CD4-positive, alpha-beta T cell treated with Interleukin-6 at 100 ng/mL for 8 hours (primary cell): Measurements from ENCODE around the gene PLAGL2.
"Not testable (repeated sequence)": the region's sequence is repeated elsewhere in the genome, so short reads cannot be mapped to it uniquely, and the experiment has no call there.

ENCODE experiments used
- DNase-seq: peaks from one replicate; pipeline ENCODE4 v3.0.0-alpha.2; 2020; ENCODE audit warnings: mixed read lengths, low spot score

The PLAGL2 gene

GRCh38 chr20:32183947-32184635 lies 23.5 kb downstream of the PLAGL2 start:
- no peak for DNase-seq

GRCh38 chr20:32181606-32182005 lies 25.9 kb downstream of the PLAGL2 start:
- no peak for DNase-seq

GRCh38 chr20:32179934-32180333 lies 27.6 kb downstream of the PLAGL2 start:
- DNase-seq: no peak

GRCh38 chr20:32179515-32179914 lies 28.0 kb downstream of the PLAGL2 start:
- no peak for DNase-seq

GRCh38 chr20:32177696-32178095 lies 29.8 kb downstream of the PLAGL2 start:
- DNase-seq: not testable (repeated sequence)

GRCh38 chr20:32168184-32168910 lies 39.2 kb downstream of the PLAGL2 start:
- DNase-seq: no peak

- DNase-seq: no peak
Observed at GRCh38 chr20:32167552-32167951, 40.0 kb downstream of the PLAGL2 start.

- DNase-seq: no peak
Observed at GRCh38 chr20:32165836-32166545, 41.6 kb downstream of the PLAGL2 start.

GRCh38 chr20:32164984-32165735 lies 42.4 kb downstream of the PLAGL2 start:
- DNase-seq: no peak

GRCh38 chr20:32163951-32164350 lies 43.6 kb downstream of the PLAGL2 start:
- DNase-seq: no peak

GRCh38 chr20:32162351-32162750 lies 45.2 kb downstream of the PLAGL2 start:
- DNase-seq: no peak

GRCh38 chr20:32160341-32160740 lies 47.2 kb downstream of the PLAGL2 start:
- DNase-seq: no peak

- no peak for DNase-seq
Observed at GRCh38 chr20:32159766-32160221, 47.7 kb downstream of the PLAGL2 start.

GRCh38 chr20:32158943-32159660 lies 48.4 kb downstream of the PLAGL2 start:
- no peak for DNase-seq

- DNase-seq: no peak
Observed at GRCh38 chr20:32158351-32158750, 49.2 kb downstream of the PLAGL2 start.

GRCh38 chr20:32157611-32158010 lies 49.9 kb downstream of the PLAGL2 start:
- no peak for DNase-seq

- peak; percentile 12 for DNase-seq
Observed at GRCh38 chr20:32155017-32155981, 52.2 kb downstream of the PLAGL2 start.

GRCh38 chr20:32153771-32154170 lies 53.8 kb downstream of the PLAGL2 start:
- DNase-seq: no peak

GRCh38 chr20:32153156-32153665 lies 54.3 kb downstream of the PLAGL2 start:
- DNase-seq: no peak
